Keratinocyte (primary cell): ENCODE measurements around the gene TEX36. TPM values are rescaled to one million over a fixed set of nuclear protein-coding genes. Genes with fewer than 3 reads are reported as not detected.

Source experiments
- DNase-seq: peaks from one replicate; pipeline ENCODE4 v3.0.0-alpha.2; 2011; ENCODE audit warnings: low read depth, missing footprints, low spot score
- FAIRE-seq: peaks from 2 replicates; lab custom pipeline; 2011; peaks lifted over from hg19 to GRCh38; lab: Jason Lieb, UNC
- H2AFZ ChIP-seq: 2 replicates; pipeline ENCODE4 v1.6.0; 2012; ENCODE audit warnings: low read length, control low read depth, inconsistent platforms; ENCODE audit not compliant: control insufficient read depth
- H3K27ac ChIP-seq: 2 replicates; pipeline ENCODE4 v1.5.1; 2011; ENCODE audit warnings: low read length; ENCODE audit not compliant: control insufficient read depth, insufficient read depth
- H3K27me3 ChIP-seq: 3 replicates; pipeline ENCODE4 v1.6.0; 2011; ENCODE audit warnings: low read length; ENCODE audit not compliant: control insufficient read depth, insufficient read depth; ENCODE audit errors: extremely low read depth
- H3K36me3 ChIP-seq, 2 experiments: 2 replicates in 1 of 2; 3 replicates in 1 of 2; pipeline ENCODE4 v1.5.1; 2011; ENCODE audit warnings: low read length in 2 of 2, mild to moderate bottlenecking in 1 of 2; ENCODE audit not compliant: control insufficient read depth in 2 of 2, insufficient read depth in 2 of 2; ENCODE audit errors: extremely low read depth in 1 of 2
- H3K4me1 ChIP-seq: 3 replicates; pipeline ENCODE4 v1.5.1; 2011; ENCODE audit warnings: low read length; ENCODE audit not compliant: control insufficient read depth, insufficient read depth; ENCODE audit errors: extremely low read depth
- H3K4me2 ChIP-seq: 3 replicates; pipeline ENCODE4 v1.6.0; 2011; ENCODE audit warnings: low read depth, low read length; ENCODE audit not compliant: control insufficient read depth, insufficient read depth; ENCODE audit errors: extremely low read depth
- H3K4me3 ChIP-seq, 3 experiments: fragments of 200-600 bp in 1 of 3; sonication (generic) in 1 of 3; 2 replicates in 2 of 3; 3 replicates in 1 of 3; pipeline ENCODE4 v1.5.1; 2011 to 2016; ENCODE audit warnings: low read length in 3 of 3, mild to moderate bottlenecking in 3 of 3, control low read depth in 2 of 3, inconsistent platforms in 1 of 3, low read depth in 1 of 3, mixed read lengths in 1 of 3, mixed run types in 1 of 3, moderate library complexity in 1 of 3; ENCODE audit not compliant: control insufficient read depth in 2 of 3, insufficient read depth in 2 of 3; ENCODE audit errors: extremely low read depth in 1 of 3
- H3K79me2 ChIP-seq: 2 replicates; pipeline ENCODE4 v1.6.0; 2012; ENCODE audit warnings: low read length; ENCODE audit not compliant: control insufficient read depth, insufficient read depth
- H3K9ac ChIP-seq: 3 replicates; pipeline ENCODE4 v1.6.0; 2011; ENCODE audit warnings: low read length; ENCODE audit not compliant: control insufficient read depth, insufficient read depth; ENCODE audit errors: extremely low read depth
- H3K9me1 ChIP-seq: 3 replicates; pipeline ENCODE4 v1.6.0; 2011; ENCODE audit warnings: low read length; ENCODE audit not compliant: control insufficient read depth, insufficient read depth; ENCODE audit errors: extremely low read depth
- H3K9me3 ChIP-seq: 2 replicates; pipeline ENCODE4 v1.5.1; 2012; ENCODE audit warnings: low read depth, low read length; ENCODE audit not compliant: control insufficient read depth
- H4K20me1 ChIP-seq: 3 replicates; pipeline ENCODE4 v1.6.0; 2011; ENCODE audit warnings: low read length; ENCODE audit not compliant: control insufficient read depth, insufficient read depth; ENCODE audit errors: extremely low read depth
- EZH2 ChIP-seq: IDR thresholded peaks from one replicate; pipeline ENCODE4 v1.6.1; 2012; ENCODE audit warnings: inconsistent platforms, mild to moderate bottlenecking, low read length, moderate library complexity
- dilution Hi-C: fragments of 300-500 bp; cut with MboI; formaldehyde crosslinking; loops from one replicate; pipeline ENCODE4 v1.7.0; 2020; ENCODE audit warnings: low sequenced_read_pairs; ENCODE audit not compliant: extremely low pct_ligation_motif_present
- polyA plus RNA-seq, 5 experiments: library from polyadenylated mRNA; depleted of rRNA in 3 of 5; stranded (reverse) in 3 of 5; stranded (forward) in 1 of 5; unstranded in 1 of 5; fragments of >200 nt; gene quantifications; 1 replicate in 1 of 5; 2 replicates in 3 of 5; 3 replicates in 1 of 5; pipeline versions ENCODE4 v1.2.1 to v1.2.3, GENCODE V29; 2011 to 2012; ENCODE audit warnings: missing spikeins in 2 of 5, low read depth in 1 of 5, low replicate concordance in 1 of 5
- TF ChIP-seq, protein P1 (sequence below), 3 experiments: IDR thresholded peaks in 1 of 3; conservative IDR thresholded peaks in 1 of 3; optimal IDR thresholded peaks in 1 of 3; 2 replicates in 2 of 3; 3 replicates in 1 of 3; pipeline versions ENCODE3 to v1.5.1; 2011; ENCODE audit warnings: low read length in 3 of 3, mild to moderate bottlenecking in 3 of 3, moderate library complexity in 2 of 3, control low read depth in 1 of 3, inconsistent platforms in 1 of 3; ENCODE audit not compliant: insufficient read depth in 2 of 3; ENCODE audit errors: extremely low read depth in 1 of 3

The TEX36 gene
- polyA plus RNA-seq, 1 donor (not counting 4 experiments of a cell fraction or from before 2014, with no cell fraction given) = not detected

DNA sequence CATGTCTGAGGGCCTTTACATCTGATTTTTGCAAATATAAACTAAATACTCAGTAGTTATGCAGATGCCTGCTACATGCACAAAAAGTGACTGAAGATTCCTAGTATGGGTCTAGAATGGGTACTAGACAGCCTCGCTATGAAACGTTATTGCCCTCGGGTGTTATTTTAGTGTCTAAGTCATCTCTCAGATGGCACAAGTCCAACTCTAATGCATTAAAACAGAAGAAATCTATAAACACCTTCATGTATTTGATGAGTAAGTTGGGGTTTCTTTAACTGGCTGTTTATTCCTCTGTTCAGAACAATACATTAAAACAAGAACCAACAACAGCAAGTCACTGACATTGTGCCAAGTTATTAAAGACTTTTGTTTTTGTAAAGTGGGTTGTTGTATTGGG is 41.6 kb downstream of the TEX36 start:
- H2AFZ ChIP-seq = no peak overlapping the region
- no peaks in the 10 kb centered on the region for H4K20me1 ChIP-seq
- no peak overlapping the region for H3K4me3 ChIP-seq
- no peak overlapping the region for H3K9ac ChIP-seq
- TF ChIP-seq EZH2 = no peak
- TF ChIP-seq, protein P1, sequence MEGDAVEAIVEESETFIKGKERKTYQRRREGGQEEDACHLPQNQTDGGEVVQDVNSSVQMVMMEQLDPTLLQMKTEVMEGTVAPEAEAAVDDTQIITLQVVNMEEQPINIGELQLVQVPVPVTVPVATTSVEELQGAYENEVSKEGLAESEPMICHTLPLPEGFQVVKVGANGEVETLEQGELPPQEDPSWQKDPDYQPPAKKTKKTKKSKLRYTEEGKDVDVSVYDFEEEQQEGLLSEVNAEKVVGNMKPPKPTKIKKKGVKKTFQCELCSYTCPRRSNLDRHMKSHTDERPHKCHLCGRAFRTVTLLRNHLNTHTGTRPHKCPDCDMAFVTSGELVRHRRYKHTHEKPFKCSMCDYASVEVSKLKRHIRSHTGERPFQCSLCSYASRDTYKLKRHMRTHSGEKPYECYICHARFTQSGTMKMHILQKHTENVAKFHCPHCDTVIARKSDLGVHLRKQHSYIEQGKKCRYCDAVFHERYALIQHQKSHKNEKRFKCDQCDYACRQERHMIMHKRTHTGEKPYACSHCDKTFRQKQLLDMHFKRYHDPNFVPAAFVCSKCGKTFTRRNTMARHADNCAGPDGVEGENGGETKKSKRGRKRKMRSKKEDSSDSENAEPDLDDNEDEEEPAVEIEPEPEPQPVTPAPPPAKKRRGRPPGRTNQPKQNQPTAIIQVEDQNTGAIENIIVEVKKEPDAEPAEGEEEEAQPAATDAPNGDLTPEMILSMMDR (optimal IDR thresholded peaks at IDR 0.05 in 1 of 3, IDR thresholded peaks at IDR 0.05 in 1 of 3, conservative IDR thresholded peaks at IDR 0.05 in 1 of 3; ENCODE audit: extremely low read depth in 1 of 3, insufficient read depth in 2 of 3, low read length in 3 of 3) = no peak
- dilution Hi-C loops = no loop called here
- FAIRE-seq (no peak), DNase-seq (no peak)
- no peaks in the 10 kb centered on the region for H3K9me3 ChIP-seq
- no peaks in the 10 kb centered on the region for H3K9me1 ChIP-seq
- no peak overlapping the region for H3K27ac ChIP-seq
- H3K27me3 ChIP-seq = no peaks in the 10 kb centered on the region
- no peak overlapping the region for H3K4me2 ChIP-seq
- no peaks in the 10 kb centered on the region for H3K36me3 ChIP-seq
- H3K4me1 ChIP-seq = no peaks in the 10 kb centered on the region
- H3K79me2 ChIP-seq = no peaks in the 10 kb centered on the region

DNA sequence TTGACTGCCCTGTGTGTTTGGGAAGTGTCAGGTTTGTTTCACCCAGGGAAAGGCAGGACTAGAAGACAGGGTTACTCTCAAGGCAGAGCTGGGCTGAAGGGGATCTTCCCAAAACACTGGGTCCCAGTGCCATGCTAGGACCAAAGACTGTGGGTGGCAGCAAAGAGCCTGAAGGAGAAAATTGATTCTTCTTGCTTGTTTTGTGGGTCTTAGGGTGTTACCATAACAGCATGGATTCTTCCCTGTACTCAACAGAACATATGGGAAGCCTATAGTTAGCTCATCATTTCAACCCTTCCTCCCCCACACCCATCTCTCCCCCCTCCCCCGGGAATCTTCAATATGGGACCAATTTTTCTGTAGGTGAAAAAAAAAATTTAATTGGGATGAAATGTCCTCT is 42.3 kb downstream of the TEX36 start:
- Histone ChIP-seq H3K9me3 (no peaks in the 10 kb centered on the region), H3K36me3 (no peaks in the 10 kb centered on the region), H3K4me2 (no peak overlapping the region), H3K9me1 (no peaks in the 10 kb centered on the region), H3K4me3 (no peak overlapping the region), H3K4me1 (no peaks in the 10 kb centered on the region), H3K9ac (no peak overlapping the region), H2AFZ (no peak overlapping the region), H3K27ac (no peak overlapping the region), H3K27me3 (no peaks in the 10 kb centered on the region), H3K79me2 (no peaks in the 10 kb centered on the region), H4K20me1 (no peaks in the 10 kb centered on the region)
- DNase-seq (no peak), FAIRE-seq (no peak)
- no peak for TF ChIP-seq EZH2
- TF ChIP-seq, protein P1 (optimal IDR thresholded peaks at IDR 0.05 in 1 of 3, IDR thresholded peaks at IDR 0.05 in 1 of 3, conservative IDR thresholded peaks at IDR 0.05 in 1 of 3; ENCODE audit: extremely low read depth in 1 of 3, insufficient read depth in 2 of 3, low read length in 3 of 3) = no peak
- dilution Hi-C loops = no loop called here
